Stromal cell of bone marrow (primary cell): ENCODE measurements around the gene ECHDC1.
"Not testable (repeated sequence)": the region's sequence is repeated elsewhere in the genome, so short reads cannot be mapped to it uniquely, and the experiment has no call there.

ENCODE experiments used
- DNase-seq: peaks from one replicate; pipeline ENCODE4 v3.0.0-alpha.2; 2012; ENCODE audit warnings: low read depth

ECHDC1 gene, protein sequence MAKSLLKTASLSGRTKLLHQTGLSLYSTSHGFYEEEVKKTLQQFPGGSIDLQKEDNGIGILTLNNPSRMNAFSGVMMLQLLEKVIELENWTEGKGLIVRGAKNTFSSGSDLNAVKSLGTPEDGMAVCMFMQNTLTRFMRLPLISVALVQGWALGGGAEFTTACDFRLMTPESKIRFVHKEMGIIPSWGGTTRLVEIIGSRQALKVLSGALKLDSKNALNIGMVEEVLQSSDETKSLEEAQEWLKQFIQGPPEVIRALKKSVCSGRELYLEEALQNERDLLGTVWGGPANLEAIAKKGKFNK

DNA sequence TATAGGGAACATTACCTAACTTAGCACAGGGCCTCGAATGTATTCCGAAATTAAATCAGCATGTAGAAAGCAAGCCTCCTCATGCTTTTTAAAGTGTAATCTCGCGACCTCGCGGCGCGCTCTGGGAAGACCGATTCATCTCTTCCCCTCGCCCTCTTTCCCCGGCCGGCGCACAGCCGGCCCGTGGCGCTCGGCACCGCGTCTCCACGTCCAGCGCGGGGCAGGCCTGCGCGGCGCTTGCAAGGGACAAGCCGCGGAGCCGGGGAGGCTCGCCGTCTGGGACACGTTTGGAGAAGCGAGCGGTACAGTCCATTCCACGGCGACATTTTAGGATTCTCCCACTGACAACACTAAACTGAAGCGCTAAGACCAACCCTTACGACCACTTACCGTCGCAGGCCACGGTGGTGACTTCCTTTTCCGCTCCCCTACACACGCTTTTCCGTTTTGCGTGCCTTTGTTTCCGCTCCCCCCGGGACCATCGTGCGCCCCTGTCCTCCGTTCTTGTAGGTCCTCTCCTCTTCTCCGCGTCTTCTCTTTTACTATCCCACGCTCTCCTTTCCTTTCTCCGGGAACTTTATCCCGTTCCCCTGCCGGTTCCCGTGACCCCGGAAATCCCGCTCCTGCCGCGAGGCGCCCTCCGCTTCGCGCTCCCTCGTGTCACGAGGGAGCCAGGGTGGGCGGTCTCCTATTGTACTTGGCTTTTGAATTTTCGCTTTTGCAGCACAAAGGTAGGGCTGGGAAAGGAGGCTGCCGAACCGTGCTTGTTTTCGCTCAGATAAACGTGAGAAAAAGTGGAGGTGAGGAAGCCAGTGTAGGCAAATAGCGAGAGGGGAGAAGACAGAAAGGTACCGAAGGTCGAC, at the start of gene ECHDC1:
Gene ECHDC1, minus strand, starts transcription at position 664 of the 863 bp plus-strand sequence. CDS start 12,581 bp downstream, outside the sequence.
- no peak for DNase-seq

DNA sequence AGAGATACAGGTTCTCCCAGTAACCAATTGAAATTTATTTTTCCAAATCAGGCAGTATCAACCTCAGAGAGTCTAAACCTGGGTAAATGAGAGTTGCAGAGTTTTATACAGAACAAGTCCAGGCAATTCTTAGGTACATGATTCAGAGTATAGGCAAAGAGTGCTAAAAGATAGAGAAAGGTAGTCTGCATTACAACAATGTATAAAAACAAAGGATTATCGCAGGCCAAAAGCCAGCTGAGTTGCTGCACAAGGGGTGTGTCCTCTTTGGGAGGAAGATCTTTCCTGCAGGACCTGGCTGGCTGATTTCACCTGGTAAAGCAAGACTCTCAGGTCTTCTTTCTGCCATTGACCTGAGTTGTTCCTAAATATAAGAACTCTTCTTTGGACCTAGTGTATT, 48.9 kb upstream of the ECHDC1 start:
- no peak for DNase-seq

GRCh38 chr6:127391094-127391953, 47.9 kb upstream of the ECHDC1 start:
- no peak for DNase-seq

DNA sequence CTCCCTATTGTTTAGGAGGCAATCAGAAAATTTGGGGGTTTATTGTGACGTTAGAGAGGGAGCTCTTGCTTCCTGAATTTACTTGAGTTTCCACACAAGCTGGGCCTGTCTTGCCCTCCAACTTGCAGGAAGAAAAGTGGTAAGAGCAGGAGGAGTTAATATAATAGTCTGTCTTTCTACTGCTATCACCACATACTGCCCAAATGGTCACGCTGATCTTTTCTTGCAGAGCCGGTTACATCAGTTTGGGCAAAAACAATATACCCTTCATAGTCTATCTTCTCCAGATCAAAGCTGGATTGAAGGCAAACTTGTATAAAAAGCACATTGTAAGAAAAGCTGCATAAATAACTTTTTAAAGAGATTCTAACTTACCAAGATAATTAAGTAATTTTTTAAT, 46.3 kb upstream of the ECHDC1 start:
- DNase-seq: no peak

DNA sequence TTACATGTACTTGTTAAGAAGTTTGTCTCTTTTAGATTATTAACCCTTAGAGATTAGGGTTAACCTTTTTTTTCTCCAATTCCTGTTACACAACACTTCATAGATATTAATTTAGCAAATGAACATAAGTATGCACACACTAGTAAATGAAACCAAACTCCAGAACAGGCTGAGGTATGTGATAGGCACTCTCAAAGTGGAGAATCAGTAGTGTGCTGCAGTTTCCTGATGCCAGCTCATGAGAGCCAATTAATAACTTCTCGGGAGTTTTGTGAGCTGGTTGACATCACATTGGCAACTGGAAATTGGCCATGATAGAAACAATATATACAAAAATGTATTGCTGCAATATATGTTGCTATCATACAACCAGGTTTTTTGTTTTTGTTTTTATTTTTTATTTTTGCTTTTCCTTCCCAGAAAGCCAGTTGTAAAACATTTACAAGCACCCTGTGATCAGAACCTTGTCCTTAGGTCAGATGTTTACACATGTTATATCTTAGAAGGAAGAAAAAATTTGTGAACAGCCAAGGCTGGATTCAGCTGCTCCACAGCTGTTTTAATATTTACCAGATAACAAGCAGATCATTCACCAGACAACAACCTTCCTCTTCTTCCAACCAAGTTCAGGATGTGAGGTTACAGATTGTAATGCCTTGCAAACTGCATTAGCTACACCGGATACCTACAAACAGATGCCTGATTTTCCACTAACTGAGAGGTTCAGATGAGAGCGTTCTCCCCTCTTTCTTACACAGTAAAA, 42.4 kb upstream of the ECHDC1 start:
- no peak for DNase-seq

- not testable (repeated sequence) for DNase-seq
Measured at GRCh38 chr6:127384848-127385247, 41.4 kb upstream of the ECHDC1 start.

DNA sequence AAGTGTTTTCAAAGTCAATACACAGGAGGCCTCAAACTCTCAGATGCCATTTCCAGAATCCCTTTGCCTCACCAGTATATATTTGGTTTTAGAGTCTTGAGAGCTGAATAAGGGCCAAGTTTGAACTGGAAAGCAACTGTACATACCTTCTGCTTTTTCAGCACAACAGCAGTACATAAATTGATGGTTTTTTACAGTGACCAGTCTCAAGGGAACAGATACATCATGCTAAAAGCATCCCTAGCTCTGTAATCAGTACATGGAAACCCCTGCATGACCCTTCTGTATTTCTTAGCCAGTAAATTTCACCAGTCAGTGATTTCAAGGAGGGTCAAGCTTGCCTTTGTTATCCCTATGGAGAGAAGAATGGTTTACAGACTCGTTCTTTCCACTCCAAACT, 40.6 kb upstream of the ECHDC1 start:
- DNase-seq: peak; percentile 17

GRCh38 chr6:127382413-127382812, 39.0 kb upstream of the ECHDC1 start:
- no peak for DNase-seq

GRCh38 chr6:127381384-127381783, 38.0 kb upstream of the ECHDC1 start:
- DNase-seq: no peak

- no peak for DNase-seq
Measured at GRCh38 chr6:127376685-127377084, 33.3 kb upstream of the ECHDC1 start.

DNA sequence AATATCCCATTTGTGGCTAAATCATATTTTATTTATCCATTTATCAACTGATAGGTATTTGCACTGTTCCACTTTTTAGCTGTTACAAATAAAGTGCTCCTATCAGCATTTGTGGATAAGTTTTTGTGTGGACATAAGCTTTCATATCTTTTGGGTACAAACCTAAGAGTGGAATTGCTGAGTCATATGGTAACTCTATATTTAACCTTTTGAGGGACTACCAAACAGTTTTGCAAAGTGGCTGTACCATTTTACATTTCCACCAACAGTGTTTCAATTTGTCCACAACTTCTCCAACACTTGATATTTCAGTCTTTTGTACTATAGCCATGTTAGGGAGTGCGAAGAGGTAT, 23.6 kb upstream of the ECHDC1 start:
- no peak for DNase-seq

GRCh38 chr6:127366282-127367022, 23.0 kb upstream of the ECHDC1 start:
- DNase-seq: peak; percentile 94

DNA sequence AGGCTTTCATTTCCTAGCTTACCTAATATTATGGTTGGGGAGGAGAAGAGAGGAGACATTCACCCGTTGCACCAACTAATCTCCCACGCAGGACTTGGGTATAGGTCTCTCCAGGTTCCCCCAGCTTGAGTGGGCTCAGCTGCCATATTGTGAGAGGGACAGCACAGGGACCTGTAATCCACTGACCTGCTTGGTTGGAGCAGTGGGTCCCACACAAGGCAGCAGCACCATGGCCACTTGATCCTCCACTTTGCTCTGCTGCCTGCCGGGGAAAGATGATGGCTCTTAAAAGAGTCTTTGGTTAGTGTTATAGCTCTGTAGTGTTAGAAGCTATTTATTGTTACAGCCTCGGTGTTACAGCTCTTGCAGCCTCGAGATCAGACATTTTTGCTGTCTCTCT, 22.5 kb upstream of the ECHDC1 start:
- DNase-seq: no peak

DNA sequence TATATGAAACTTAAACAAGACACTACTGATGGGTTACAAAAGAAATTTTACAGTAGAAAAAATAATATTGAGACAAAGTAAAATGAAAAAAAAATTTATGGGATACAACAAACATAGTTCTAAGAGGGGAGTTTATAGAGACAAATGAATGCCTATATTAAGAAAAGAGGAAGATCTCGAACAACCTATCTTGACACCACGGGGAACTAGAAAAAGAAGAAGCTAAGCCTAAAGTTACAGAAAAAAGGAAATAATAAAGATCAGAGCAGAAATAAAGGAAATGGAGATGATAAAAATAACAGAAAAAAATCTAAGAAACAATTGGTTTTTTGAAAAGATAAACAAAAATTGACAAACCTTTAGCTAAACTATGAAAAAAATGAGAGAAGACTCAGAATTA, 9.1 kb upstream of the ECHDC1 start:
- DNase-seq: no peak

DNA sequence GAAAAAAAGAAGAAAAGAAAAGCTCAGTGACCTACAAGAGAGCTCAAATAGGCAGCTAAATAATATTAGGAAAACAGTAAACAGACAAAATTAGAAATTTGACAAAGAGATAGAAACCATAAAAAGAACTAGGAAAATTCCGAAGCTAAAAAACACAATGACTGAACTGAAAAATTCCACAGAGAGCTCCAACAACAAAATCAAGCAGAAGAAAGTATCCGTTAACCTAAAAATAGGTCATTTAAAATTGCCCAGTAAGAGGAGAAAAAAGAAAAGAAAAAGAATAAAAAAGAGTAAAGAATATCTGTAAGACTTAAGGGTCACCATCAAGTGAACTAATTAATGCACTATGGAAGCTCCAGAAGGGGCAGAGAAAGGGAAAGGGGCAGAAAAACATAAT, 6.6 kb upstream of the ECHDC1 start:
- DNase-seq: no peak

GRCh38 chr6:127348028-127348661, 4.7 kb upstream of the ECHDC1 start:
- DNase-seq: no peak

DNA sequence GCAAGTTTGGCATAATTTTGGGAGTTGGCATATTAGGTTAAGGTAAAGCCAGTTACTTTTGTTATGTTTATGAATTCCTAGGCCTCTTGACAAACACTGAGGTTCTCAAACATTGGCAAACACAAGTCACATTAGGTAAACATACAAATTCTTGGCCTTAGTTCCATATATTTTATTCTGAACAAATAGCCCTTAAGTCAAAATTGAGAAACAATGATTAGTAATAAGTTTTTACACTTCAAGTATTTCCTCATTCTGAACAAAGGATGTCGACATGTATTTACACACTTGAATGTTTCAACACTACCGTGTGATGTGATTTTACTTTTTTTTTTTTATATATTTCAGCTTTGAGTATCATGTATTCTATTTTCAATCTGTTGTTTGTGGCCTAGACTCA, 3.8 kb upstream of the ECHDC1 start:
- DNase-seq: no peak

- DNase-seq: no peak
Measured at GRCh38 chr6:127345521-127345920, 2.1 kb upstream of the ECHDC1 start.

DNA sequence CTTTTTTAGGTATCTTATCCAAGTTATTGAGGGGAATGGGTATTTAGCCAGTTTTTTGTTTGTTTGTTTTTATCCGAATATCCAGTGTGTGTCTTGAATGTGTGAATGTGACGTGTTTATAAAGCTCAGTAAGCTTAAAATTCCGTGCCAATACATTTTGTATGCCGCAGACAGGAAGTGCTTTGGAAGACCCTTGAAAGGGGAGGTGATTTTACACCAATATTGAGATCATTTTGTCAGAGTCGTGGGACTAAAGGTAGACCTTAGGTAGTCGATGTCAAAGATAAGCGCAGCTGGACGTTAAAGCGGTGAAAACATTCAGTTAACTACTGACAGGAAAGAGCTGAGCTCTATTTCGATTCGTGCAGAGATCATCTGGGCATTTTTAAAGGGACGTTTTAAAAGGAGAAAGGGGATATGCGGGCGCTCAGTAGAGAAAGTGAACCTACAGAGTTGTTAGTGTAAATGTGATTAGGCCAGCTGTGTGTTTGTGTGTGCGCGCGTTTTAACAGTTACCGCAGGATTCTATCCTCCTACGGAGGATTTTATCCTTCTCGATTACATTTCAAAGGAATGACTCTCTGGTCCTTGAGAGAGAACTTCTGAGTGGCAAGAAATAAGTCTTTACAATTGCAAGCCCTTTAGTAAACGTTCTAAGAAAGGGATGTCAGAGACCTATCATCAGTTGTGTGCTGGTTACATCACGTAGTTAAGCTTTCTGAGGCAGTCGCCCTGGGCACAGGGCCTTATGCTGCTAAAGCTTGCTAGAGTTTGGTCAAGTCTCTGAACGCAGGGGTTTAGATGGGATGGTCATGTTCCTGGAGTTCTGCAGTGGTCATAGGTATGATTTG, 625 bp upstream of the ECHDC1 start:
- no peak for DNase-seq
